ENCODE data around the gene HSD3B7. TPM values are rescaled to one million over a fixed set of nuclear protein-coding genes. Genes with fewer than 3 reads are reported as not detected.

The HSD3B7 gene
- total and polyA plus RNA-seq, 5 experiments from 2014 or later = 0.07 to 1.9 (median 0.65) TPM; not detected in 1

DNA sequence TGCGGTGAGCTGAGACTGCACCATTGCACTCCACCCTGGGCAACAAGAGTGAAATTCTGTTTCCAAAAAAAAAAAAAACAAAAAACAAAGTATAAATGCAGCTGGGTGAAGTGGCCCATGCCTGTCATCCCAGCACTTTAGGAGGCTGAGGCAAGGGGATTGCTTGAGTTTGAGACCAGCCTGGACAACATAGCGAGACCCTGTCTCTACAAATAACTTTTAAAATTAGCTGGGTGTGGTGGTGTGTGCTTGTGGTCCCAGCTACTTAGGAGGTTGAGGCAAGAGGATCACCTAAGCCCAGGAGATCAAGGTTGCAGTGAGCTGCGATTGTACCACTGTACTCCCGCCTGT is 38.2 kb downstream of the HSD3B7 start:
- Mint-ChIP-seq H3K4me1 (peaks cover 0 to 4% (median 1%) of the 10 kb centered on the region in 4 donors), H3K36me3 (no peaks in the 10 kb centered on the region), H3K27me3 (no peaks in the 10 kb centered on the region), H3K27ac (no peak overlapping the region), H3K4me3 (no peak overlapping the region), H3K9me3 (no peaks in the 10 kb centered on the region)
- ATAC-seq (no peak), DNase-seq (no peak)
- POLR2A ChIA-PET = interaction anchor here (0.8 kb wide), 1 partner anchor 12 kb away, joined by 3 read pairs; no protein-coding TSS in a partner anchor

GRCh38 chr16:31023627-31024226 is 38.7 kb downstream of the HSD3B7 start:
- no peak overlapping the region for H3K4me3 Mint-ChIP-seq
- peak overlapping the region in 2 of 10 donors; percentile 9 to 63 for H3K27ac Mint-ChIP-seq
- DNase-seq (no peak), ATAC-seq (no peak)
- peaks cover 0 to 4% (median 1%) of the 10 kb centered on the region in 4 donors for H3K4me1 Mint-ChIP-seq
- H3K9me3 Mint-ChIP-seq = no peaks in the 10 kb centered on the region
- no peaks in the 10 kb centered on the region for H3K27me3 Mint-ChIP-seq
- POLR2A ChIA-PET = interaction anchor here (0.8 kb wide), 1 partner anchor 11 kb away, joined by 3 read pairs; no protein-coding TSS in a partner anchor
- H3K36me3 Mint-ChIP-seq = no peaks in the 10 kb centered on the region

GRCh38 chr16:31025339-31025738 is 40.3 kb downstream of the HSD3B7 start:
- ATAC-seq (no peak), DNase-seq (no peak)
- Mint-ChIP-seq H3K27ac (peak overlapping the region in 2 of 10 donors; percentile 16 to 35), H3K9me3 (no peaks in the 10 kb centered on the region), H3K4me1 (peaks cover 0 to 4% (median 1%) of the 10 kb centered on the region in 4 donors), H3K4me3 (no peak overlapping the region), H3K36me3 (no peaks in the 10 kb centered on the region), H3K27me3 (no peaks in the 10 kb centered on the region)
- POLR2A ChIA-PET = no interaction called here

DNA sequence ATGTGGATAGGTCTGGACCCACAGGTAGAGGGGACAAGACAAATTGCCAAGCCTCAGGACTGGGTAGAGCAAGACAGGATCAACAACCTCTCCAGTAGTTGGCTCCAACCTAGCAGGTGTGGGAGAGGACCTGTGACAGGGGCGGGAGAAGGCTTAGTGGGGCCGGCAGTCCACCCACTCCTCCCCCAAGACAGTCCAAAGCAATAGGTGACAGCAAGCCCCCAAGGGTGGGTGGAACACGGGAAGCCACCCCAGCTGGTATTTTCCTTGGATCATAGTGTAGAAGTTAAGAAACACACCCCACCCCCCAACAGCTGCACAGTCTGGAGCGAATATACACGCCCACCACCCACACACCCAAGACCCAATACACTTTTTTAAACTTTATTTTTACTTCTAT is 44.3 kb downstream of the HSD3B7 start:
- no peak for DNase-seq
- peak overlapping the region in 2 of 10 donors; percentile 12 to 15 for H3K27ac Mint-ChIP-seq
- H3K27me3 Mint-ChIP-seq = peaks cover 0 to 3% (median 0%) of the 10 kb centered on the region in 5 donors
- no peaks in the 10 kb centered on the region for H3K9me3 Mint-ChIP-seq
- POLR2A ChIA-PET = no interaction called here
- H3K4me1 Mint-ChIP-seq = peaks cover 9 to 24% (median 18%) of the 10 kb centered on the region in 4 donors
- ATAC-seq = no peak
- H3K4me3 Mint-ChIP-seq = no peak overlapping the region
- H3K36me3 Mint-ChIP-seq = peaks cover 0 to 4% (median 0%) of the 10 kb centered on the region in 3 donors

GRCh38 chr16:31031276-31031675 is 46.3 kb downstream of the HSD3B7 start:
- Mint-ChIP-seq H3K27ac (peak overlapping the region in 7 of 10 donors; percentile 25 to 99 (median 99)), H3K36me3 (peaks cover 0 to 16% (median 0%) of the 10 kb centered on the region in 3 donors), H3K4me3 (peak overlapping the region in 2 of 10 donors; percentile 22 to 39), H3K4me1 (peaks cover 12 to 35% (median 32%) of the 10 kb centered on the region in 4 donors), H3K27me3 (peaks cover 0 to 3% (median 0%) of the 10 kb centered on the region in 5 donors), H3K9me3 (no peaks in the 10 kb centered on the region)
- POLR2A ChIA-PET = interaction anchor here (0.6 to 3.6 kb wide), 2 partner anchors 111 to 139 kb away, joined by 4 to 16 read pairs; no protein-coding TSS in a partner anchor
- ATAC-seq (no peak), DNase-seq (no peak)

- DNase-seq (peak; percentile 92 to 99 (median 97)), ATAC-seq (peak; percentile 77 to 84)
- no peaks in the 10 kb centered on the region for H3K9me3 Mint-ChIP-seq
- H3K27ac Mint-ChIP-seq = peak within 1 kb of the TSS; percentile 93 to 100 (median 99)
- H3K27me3 Mint-ChIP-seq = peaks cover 0 to 3% (median 0%) of the 10 kb centered on the region in 5 donors
- peak within 1 kb of the TSS; percentile 95 to 100 (median 98) for H3K4me3 Mint-ChIP-seq
- POLR2A ChIA-PET = interaction anchor here (0.5 to 3.6 kb wide), 7 partner anchors 41 to 521 kb away, joined by 3 to 26 read pairs (median 6); partner anchors contain the start of genes FUS, KAT8, ZNF646 and ZNF668
- H3K4me1 Mint-ChIP-seq = peaks cover 16 to 39% (median 34%) of the 10 kb centered on the region in 4 donors
- peaks cover 0 to 24% (median 0%) of the 10 kb centered on the region in 3 donors for H3K36me3 Mint-ChIP-seq
Observed at GRCh38 chr16:31032736-31033708, 48.0 kb downstream of the HSD3B7 start, which contains the start of gene STX4. Gene STX4 (plus strand): TSS chr16:31033558. CDS start chr16:31033806, 248 bp downstream.

GRCh38 chr16:31033709-31034492 is 48.9 kb downstream of the HSD3B7 start:
- Mint-ChIP-seq H3K36me3 (peaks cover 0 to 28% (median 3%) of the 10 kb centered on the region in 3 donors), H3K4me1 (peaks cover 19 to 39% (median 34%) of the 10 kb centered on the region in 4 donors), H3K9me3 (no peaks in the 10 kb centered on the region), H3K27ac (peak overlapping the region; percentile 93 to 100 (median 99)), H3K4me3 (peak overlapping the region; percentile 95 to 100 (median 98)), H3K27me3 (peaks cover 0 to 3% (median 0%) of the 10 kb centered on the region in 5 donors)
- POLR2A ChIA-PET = interaction anchor here (0.6 to 3.6 kb wide), 7 partner anchors 16 to 146 kb away, joined by 3 to 26 read pairs (median 4); partner anchors contain the start of genes FUS, KAT8, ZNF646 and ZNF668
- peak; percentile 24 to 46 for ATAC-seq
- peak; percentile 76 to 91 (median 84) for DNase-seq

GRCh38 chr16:31036691-31037090 is 51.7 kb downstream of the HSD3B7 start:
- DNase-seq = no peak
- H3K36me3 Mint-ChIP-seq = peaks cover 0 to 49% (median 3%) of the 10 kb centered on the region in 3 donors
- peak overlapping the region in 3 of 10 donors; percentile 1 to 13 (median 9) for H3K27ac Mint-ChIP-seq
- H3K4me1 Mint-ChIP-seq = peaks cover 21 to 37% (median 34%) of the 10 kb centered on the region in 4 donors
- no peak for ATAC-seq
- H3K27me3 Mint-ChIP-seq = peaks cover 0 to 3% (median 0%) of the 10 kb centered on the region in 5 donors
- H3K4me3 Mint-ChIP-seq = peak overlapping the region in 1 of 10 donors; percentile 43
- POLR2A ChIA-PET = no interaction called here
- no peaks in the 10 kb centered on the region for H3K9me3 Mint-ChIP-seq

Other genes starting within 250 kb of the HSD3B7 start
- gene PHKG2, start 236.8 kb upstream of the HSD3B7 start, total RNA-seq = 10 to 100 TPM; 50.2 to 53.7 TPM
- gene PHKG2, start 236.8 kb upstream of the HSD3B7 start, polyA plus RNA-seq = 10 to 100 TPM; 39.7 to 43.1 (median 40.6) TPM
- 1 to 10 TPM; 2.0 to 4.1 TPM for gene CFAP119, start 223.1 kb upstream of the HSD3B7 start, total RNA-seq
- under 1 TPM; 0.11 to 0.38 (median 0.31) TPM for gene CFAP119, start 223.1 kb upstream of the HSD3B7 start, polyA plus RNA-seq
- 100 to 1,000 TPM; 112 to 114 TPM for gene RNF40, start 222.9 kb upstream of the HSD3B7 start, total RNA-seq
- 10 to 100 TPM; 24.4 to 52.4 (median 27.2) TPM for gene RNF40, start 222.9 kb upstream of the HSD3B7 start, polyA plus RNA-seq
- 1 to 10 TPM; 9.3 to 10.0 TPM for gene ZNF629, start 198.0 kb upstream of the HSD3B7 start, total RNA-seq
- gene ZNF629, start 198.0 kb upstream of the HSD3B7 start, polyA plus RNA-seq = 1 to 10 TPM in 1 of 3 donors, under 1 TPM in 2; 0.17 to 2.5 (median 0.91) TPM
- gene BCL7C, start 91.1 kb upstream of the HSD3B7 start, total RNA-seq = 10 to 100 TPM; 24.2 to 24.6 TPM
- gene BCL7C, start 91.1 kb upstream of the HSD3B7 start, polyA plus RNA-seq = 10 to 100 TPM; 33.9 to 38.8 (median 34.7) TPM
- gene CTF1, start 88.6 kb upstream of the HSD3B7 start, total RNA-seq = 1 to 10 TPM; 1.0 to 1.3 TPM
- gene CTF1, start 88.6 kb upstream of the HSD3B7 start, polyA plus RNA-seq = under 1 TPM in 1 of 3 donors, not detected in 2; 0.14 TPM
- gene FBXL19, start 61.6 kb upstream of the HSD3B7 start, total RNA-seq = 10 to 100 TPM; 13.1 to 16.8 TPM
- gene FBXL19, start 61.6 kb upstream of the HSD3B7 start, polyA plus RNA-seq = under 1 TPM; 0.06 to 0.29 (median 0.16) TPM
- gene ORAI3, start 36.1 kb upstream of the HSD3B7 start, total RNA-seq = 10 to 100 TPM; 18.6 to 20.8 TPM
- gene ORAI3, start 36.1 kb upstream of the HSD3B7 start, polyA plus RNA-seq = 10 to 100 TPM; 15.2 to 16.0 (median 15.5) TPM
- 10 to 100 TPM; 39.5 to 44.3 TPM for gene SETD1A, start 27.5 kb upstream of the HSD3B7 start, total RNA-seq
- 1 to 10 TPM in 1 of 3 donors, under 1 TPM in 2; 0.35 to 2.0 (median 0.77) TPM for gene SETD1A, start 27.5 kb upstream of the HSD3B7 start, polyA plus RNA-seq
- gene STX1B, start 25.4 kb downstream of the HSD3B7 start, total RNA-seq = 1 to 10 TPM; 2.9 to 3.9 TPM
- under 1 TPM in 2 of 3 donors, not detected in 1; 0.07 to 0.49 TPM for gene STX1B, start 25.4 kb downstream of the HSD3B7 start, polyA plus RNA-seq
- gene STX4, start 48.4 kb downstream of the HSD3B7 start, total RNA-seq = 100 to 1,000 TPM in 1 of 2 experiments, 10 to 100 TPM in 1; 97.9 to 100 TPM
- gene STX4, start 48.4 kb downstream of the HSD3B7 start, polyA plus RNA-seq = 10 to 100 TPM; 23.2 to 31.3 (median 23.7) TPM
- 10 to 100 TPM; 11.7 to 13.7 TPM for gene ZNF668, start 89.0 kb downstream of the HSD3B7 start, total RNA-seq
- gene ZNF668, start 89.0 kb downstream of the HSD3B7 start, polyA plus RNA-seq = 1 to 10 TPM; 4.2 to 9.1 (median 7.5) TPM
- 10 to 100 TPM; 33.2 to 35.7 TPM for gene ZNF646, start 89.2 kb downstream of the HSD3B7 start, total RNA-seq
- 1 to 10 TPM; 2.8 to 9.1 (median 4.0) TPM for gene ZNF646, start 89.2 kb downstream of the HSD3B7 start, polyA plus RNA-seq
- 10 to 100 TPM; 11.1 to 11.4 TPM for gene PRSS53, start 103.7 kb downstream of the HSD3B7 start, total RNA-seq
- gene PRSS53, start 103.7 kb downstream of the HSD3B7 start, polyA plus RNA-seq = under 1 TPM; 0.49 to 0.54 (median 0.51) TPM
- gene VKORC1, start 109.6 kb downstream of the HSD3B7 start, total RNA-seq = 10 to 100 TPM; 42.0 to 47.8 TPM
- 100 to 1,000 TPM in 1 of 3 donors, 10 to 100 TPM in 2; 98.2 to 109 (median 99.1) TPM for gene VKORC1, start 109.6 kb downstream of the HSD3B7 start, polyA plus RNA-seq
- gene BCKDK, start 123.2 kb downstream of the HSD3B7 start, total RNA-seq = 10 to 100 TPM; 17.1 to 19.7 TPM
- 10 to 100 TPM; 20.8 to 30.8 (median 23.4) TPM for gene BCKDK, start 123.2 kb downstream of the HSD3B7 start, polyA plus RNA-seq
- 100 to 1,000 TPM; 118 to 123 TPM for gene KAT8, start 132.5 kb downstream of the HSD3B7 start, total RNA-seq
- 10 to 100 TPM; 58.0 to 90.5 (median 67.4) TPM for gene KAT8, start 132.5 kb downstream of the HSD3B7 start, polyA plus RNA-seq
- gene PRSS8, start 150.5 kb downstream of the HSD3B7 start, total RNA-seq = not detected
- not detected for gene PRSS8, start 150.5 kb downstream of the HSD3B7 start, polyA plus RNA-seq
- under 1 TPM; 0.63 to 0.83 TPM for gene PRSS36, start 164.9 kb downstream of the HSD3B7 start, total RNA-seq
- gene PRSS36, start 164.9 kb downstream of the HSD3B7 start, polyA plus RNA-seq = 1 to 10 TPM in 2 of 3 donors, under 1 TPM in 1; 0.79 to 3.5 (median 1.4) TPM
- 100 to 1,000 TPM; 607 to 637 TPM for gene FUS, start 194.9 kb downstream of the HSD3B7 start, total RNA-seq
- gene FUS, start 194.9 kb downstream of the HSD3B7 start, polyA plus RNA-seq = 100 to 1,000 TPM; 118 to 163 (median 149) TPM
- 10 to 100 TPM; 22.0 to 22.2 TPM for gene PYCARD, start 217.6 kb downstream of the HSD3B7 start, total RNA-seq
- 10 to 100 TPM; 39.3 to 65.2 (median 39.7) TPM for gene PYCARD, start 217.6 kb downstream of the HSD3B7 start, polyA plus RNA-seq
- gene TRIM72, start 228.9 kb downstream of the HSD3B7 start, total RNA-seq = not detected
- not detected for gene TRIM72, start 228.9 kb downstream of the HSD3B7 start, polyA plus RNA-seq
- not detected for gene PYDC1, start 231.9 kb downstream of the HSD3B7 start, total RNA-seq
- gene PYDC1, start 231.9 kb downstream of the HSD3B7 start, polyA plus RNA-seq = not detected